ENCODE results near the gene MAD1L1.

- TF ChIP-seq CTCF (conservative IDR thresholded peaks at IDR 0.05 in 1 of 2, IDR thresholded peaks at IDR 0.05 in 1 of 2; ENCODE audit: low read depth in 1 of 2, low read length in 2 of 2), result no peak
- no peak for TF ChIP-seq EZH2 (IDR thresholded peaks at IDR 0.05; ENCODE audit: low read length, missing control alignments)
These were observed 296.8 kb downstream of the MAD1L1 start for GRCh38 chr7:1936006-1936310.

All from fibroblast of lung (primary cell).